Cardiac muscle cell (in vitro differentiated cells and primary cell): Measurements from ENCODE around the gene MYD88. TPM values are rescaled to one million over a fixed set of nuclear protein-coding genes. Genes with fewer than 3 reads are reported as not detected.
A peak's percentile ranks its signal among the peaks of the same experiment; 100 is the strongest.
"Not testable (repeated sequence)": the region's sequence is repeated elsewhere in the genome, so short reads cannot be mapped to it uniquely, and the experiment has no call there.

Experiments
- DNase-seq, 2 donors: peaks; one replicate each; pipeline versions ENCODE4 v3.0.0 to v3.0.0-alpha.2; 2010 to 2017; ENCODE audit warnings: low read depth in 1 of 2, low spot score in 1 of 2
- H3K27ac ChIP-seq: fragments of 200-600 bp; sonication (generic); 2 replicates; pipeline ENCODE4 v1.5.1; 2016
- H3K27me3 ChIP-seq: fragments of 200-600 bp; sonication (generic); 2 replicates; pipeline ENCODE4 v1.6.0; 2016; ENCODE audit warnings: control low read depth
- H3K36me3 ChIP-seq: fragments of 200-600 bp; sonication (generic); 2 replicates; pipeline ENCODE4 v1.5.1; 2016; ENCODE audit warnings: control low read depth
- H3K4me1 ChIP-seq: fragments of 200-600 bp; sonication (generic); 2 replicates; pipeline ENCODE4 v1.8.1; 2017; ENCODE audit warnings: low read depth, mild to moderate bottlenecking, mixed run types
- H3K4me3 ChIP-seq: fragments of 200-600 bp; sonication (generic); 2 replicates; pipeline ENCODE4 v1.5.1; 2016; ENCODE audit warnings: mild to moderate bottlenecking
- H3K9me3 ChIP-seq: fragments of 200-600 bp; sonication (generic); 2 replicates; pipeline ENCODE4 v1.5.1; 2017; ENCODE audit warnings: low read depth, mild to moderate bottlenecking, control low read depth
- polyA plus RNA-seq: library from polyadenylated mRNA; unstranded; fragments of >200 nt; fragmentation: Nextera tagmentation; extraction: Ambion mirVana; gene quantifications from 2 replicates; pipeline ENCODE4 v1.2.1, GENCODE V29; 2016
- total RNA-seq: library from RNA; depleted of rRNA; stranded (reverse); fragments of >200 nt; gene quantifications from 2 replicates; pipeline ENCODE4 v1.2.3, GENCODE V29; 2016
- TF ChIP-seq, protein P1 (sequence below): IDR thresholded peaks from 2 replicates; pipeline ENCODE4 v1.5.1; 2012; ENCODE audit warnings: low read depth, mild to moderate bottlenecking, low read length

MYD88 gene
- total and polyA plus RNA-seq, 2 experiments from 2014 or later, result 2.5 to 7.2 TPM

DNA sequence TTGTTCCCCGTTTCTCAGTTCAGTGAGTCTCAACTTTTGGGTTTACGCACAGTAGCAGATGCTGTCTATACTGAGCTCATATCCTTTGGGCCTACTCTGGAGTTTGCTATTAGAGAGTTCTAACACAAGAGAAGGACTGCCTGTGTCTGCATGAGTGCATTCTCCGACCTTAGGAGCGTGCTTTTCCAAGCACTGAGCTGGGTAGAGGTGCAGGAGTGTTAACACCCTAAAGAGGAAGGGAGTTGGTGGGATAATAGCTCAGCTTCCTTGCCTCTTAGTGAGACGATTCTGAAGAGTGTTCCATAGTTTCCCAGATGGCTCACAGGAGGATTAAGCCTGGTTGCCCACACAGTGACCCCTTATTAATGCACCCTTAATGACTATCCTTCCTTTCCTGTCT is 20.0 kb downstream of the MYD88 start:
- H3K9me3 ChIP-seq, result no peaks in the 10 kb centered on the region
- TF ChIP-seq, protein P1, sequence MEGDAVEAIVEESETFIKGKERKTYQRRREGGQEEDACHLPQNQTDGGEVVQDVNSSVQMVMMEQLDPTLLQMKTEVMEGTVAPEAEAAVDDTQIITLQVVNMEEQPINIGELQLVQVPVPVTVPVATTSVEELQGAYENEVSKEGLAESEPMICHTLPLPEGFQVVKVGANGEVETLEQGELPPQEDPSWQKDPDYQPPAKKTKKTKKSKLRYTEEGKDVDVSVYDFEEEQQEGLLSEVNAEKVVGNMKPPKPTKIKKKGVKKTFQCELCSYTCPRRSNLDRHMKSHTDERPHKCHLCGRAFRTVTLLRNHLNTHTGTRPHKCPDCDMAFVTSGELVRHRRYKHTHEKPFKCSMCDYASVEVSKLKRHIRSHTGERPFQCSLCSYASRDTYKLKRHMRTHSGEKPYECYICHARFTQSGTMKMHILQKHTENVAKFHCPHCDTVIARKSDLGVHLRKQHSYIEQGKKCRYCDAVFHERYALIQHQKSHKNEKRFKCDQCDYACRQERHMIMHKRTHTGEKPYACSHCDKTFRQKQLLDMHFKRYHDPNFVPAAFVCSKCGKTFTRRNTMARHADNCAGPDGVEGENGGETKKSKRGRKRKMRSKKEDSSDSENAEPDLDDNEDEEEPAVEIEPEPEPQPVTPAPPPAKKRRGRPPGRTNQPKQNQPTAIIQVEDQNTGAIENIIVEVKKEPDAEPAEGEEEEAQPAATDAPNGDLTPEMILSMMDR, result no peak
- H3K27me3 ChIP-seq, result no peaks in the 10 kb centered on the region

DNA sequence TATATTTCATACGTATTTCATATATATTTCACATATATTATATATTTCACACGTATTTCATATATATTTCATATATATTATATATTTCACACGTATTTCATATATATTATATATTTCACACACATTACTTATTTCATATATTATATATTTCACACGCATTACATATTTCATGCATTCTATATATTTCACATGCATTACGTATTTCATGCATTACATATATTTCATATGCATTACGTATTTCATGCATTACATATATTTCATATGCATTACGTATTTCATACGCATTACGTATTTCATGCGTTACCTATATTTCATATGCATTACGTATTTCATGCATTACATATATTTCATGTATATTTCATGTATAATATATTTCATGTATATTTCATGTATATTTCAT is 22.2 kb downstream of the MYD88 start:
- H3K4me3 ChIP-seq, H3K27me3 ChIP-seq, H3K27ac ChIP-seq, H3K36me3 ChIP-seq, H3K9me3 ChIP-seq, DNase-seq, H3K4me1 ChIP-seq: not testable (repeated sequence)

More for the DNA sequence above, 20.0 kb downstream of the MYD88 start:
- Histone ChIP-seq H3K36me3 (no peaks in the 10 kb centered on the region), H3K4me1 (no peaks in the 10 kb centered on the region), H3K27ac (no peak overlapping the region), H3K4me3 (no peak overlapping the region)
- no peak for DNase-seq

DNA sequence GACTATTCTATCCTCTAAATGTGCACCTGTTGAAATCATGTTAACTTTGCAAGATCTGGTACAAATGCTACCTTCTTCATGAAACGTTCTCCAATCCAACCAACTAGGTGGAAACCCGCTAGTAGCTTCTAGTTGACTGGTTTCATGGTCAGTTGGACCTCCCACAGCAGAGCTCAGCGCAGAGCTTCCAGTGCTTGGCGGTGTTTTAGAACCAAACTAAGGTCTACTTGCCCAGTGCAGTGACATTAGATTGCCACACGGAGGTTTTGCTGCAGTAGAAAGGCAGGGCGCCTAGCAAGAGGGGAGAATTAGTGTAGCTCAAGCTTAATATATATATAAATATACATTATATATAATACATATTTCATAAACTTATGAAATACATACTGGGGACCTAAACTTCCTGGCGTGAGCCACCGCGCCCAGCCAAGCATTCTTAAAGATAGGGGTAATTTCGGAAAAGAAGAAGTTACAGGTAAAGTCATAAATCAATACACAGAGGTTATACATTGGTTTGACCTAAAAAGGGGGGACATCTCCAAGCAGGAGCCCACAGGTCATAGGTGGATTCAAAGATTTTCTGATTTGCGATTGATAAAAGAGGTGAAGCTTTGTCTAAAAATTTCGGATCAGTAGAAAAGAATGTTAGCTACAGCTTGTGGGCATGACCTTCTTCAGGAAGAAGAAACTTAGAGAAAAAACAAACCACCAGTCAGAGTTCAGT is 24.8 kb downstream of the MYD88 start:
- Histone ChIP-seq H3K27ac (no peak overlapping the region), H3K27me3 (no peaks in the 10 kb centered on the region), H3K9me3 (no peaks in the 10 kb centered on the region), H3K4me3 (no peak overlapping the region), H3K36me3 (no peaks in the 10 kb centered on the region), H3K4me1 (no peaks in the 10 kb centered on the region)
- TF ChIP-seq, protein P1, result no peak
- no peak for DNase-seq

DNA sequence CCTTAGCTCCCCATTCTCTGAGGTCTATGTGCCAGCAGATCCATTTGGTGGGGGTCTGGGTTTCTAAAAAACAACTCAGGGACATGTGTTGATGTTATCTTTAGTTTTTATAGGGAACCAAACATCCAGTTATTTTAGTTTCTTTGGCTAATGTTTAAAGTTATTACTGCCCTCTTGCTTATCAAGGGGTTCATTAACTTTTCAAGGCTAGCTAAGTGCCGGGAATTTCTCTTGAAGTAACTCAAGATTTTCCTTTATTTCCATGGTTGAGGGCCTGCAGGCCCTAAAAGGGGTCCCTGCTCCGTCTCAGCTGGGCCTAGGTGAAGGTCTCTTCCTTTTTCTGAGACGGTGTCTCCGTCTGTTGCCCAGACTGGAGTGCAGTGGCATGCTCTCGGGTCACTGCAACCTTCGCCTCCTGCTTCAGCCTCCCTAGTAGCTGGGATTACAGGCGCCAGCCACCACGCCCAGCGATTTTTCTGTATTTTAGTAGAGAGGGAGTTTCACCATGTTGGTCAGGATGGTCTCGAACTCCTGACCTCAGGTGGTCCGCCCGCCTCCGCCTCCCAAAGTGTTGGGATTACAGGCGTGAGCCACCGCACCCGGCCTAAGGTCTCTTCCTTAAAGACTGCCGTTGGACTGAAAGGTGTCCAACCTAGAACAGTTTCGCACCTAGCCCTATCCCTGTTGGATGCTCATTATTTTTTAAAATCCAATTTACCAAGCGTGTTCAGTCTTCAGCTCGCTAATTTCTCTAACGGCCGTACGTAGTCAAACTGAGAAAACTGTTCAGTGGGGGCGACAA is 25.6 kb downstream of the MYD88 start:
- Histone ChIP-seq H3K4me1 (no peaks in the 10 kb centered on the region), H3K27me3 (no peaks in the 10 kb centered on the region), H3K36me3 (no peaks in the 10 kb centered on the region), H3K4me3 (peak overlapping the region; percentile 69), H3K9me3 (no peaks in the 10 kb centered on the region), H3K27ac (peak overlapping the region; percentile 92)
- TF ChIP-seq, protein P1, result no peak
- DNase-seq, result no peak

DNA sequence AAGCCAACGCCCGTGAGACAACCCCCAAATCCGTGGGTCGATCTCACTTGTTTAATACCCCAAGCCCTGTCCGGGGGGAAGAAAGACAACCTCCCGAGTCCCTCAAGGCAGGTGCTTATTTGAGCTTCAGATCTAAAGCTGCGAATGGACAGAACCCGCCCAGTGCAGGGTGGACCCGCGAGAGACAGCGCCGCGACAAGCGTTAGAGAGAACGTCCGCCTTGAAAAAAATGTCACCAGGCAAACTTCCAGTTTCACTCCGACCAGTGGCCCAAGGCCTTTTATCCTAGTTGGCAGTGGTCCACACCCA is 26.1 kb downstream of the MYD88 start:
- Histone ChIP-seq H3K27me3 (no peaks in the 10 kb centered on the region), H3K4me1 (no peaks in the 10 kb centered on the region), H3K27ac (peak overlapping the region; percentile 92), H3K36me3 (no peaks in the 10 kb centered on the region), H3K4me3 (peak overlapping the region; percentile 69), H3K9me3 (no peaks in the 10 kb centered on the region)
- TF ChIP-seq, protein P1, result no peak
- DNase-seq, result no peak

- peak; percentile 98 to 100 for DNase-seq
- TF ChIP-seq, protein P1, result no peak
- H3K9me3 ChIP-seq, result no peaks in the 10 kb centered on the region
- peak within 1 kb of the TSS; percentile 92 for H3K27ac ChIP-seq
- H3K36me3 ChIP-seq, result no peaks in the 10 kb centered on the region
- H3K27me3 ChIP-seq, result no peaks in the 10 kb centered on the region
- H3K4me1 ChIP-seq, result no peaks in the 10 kb centered on the region
- H3K4me3 ChIP-seq, result peak within 1 kb of the TSS; percentile 69
These were observed 26.7 kb downstream of the MYD88 start, which contains the start of gene OXSR1 for GRCh38 chr3:38164952-38165721. Gene OXSR1 (plus strand): TSS chr3:38165537. CDS start chr3:38165877, 340 bp downstream.
